ENCODE data around the gene CABP7.

Gene CABP7

GRCh38 chr22:29723766-29724165 is 4.0 kb downstream of the CABP7 start:
- DNase-seq = no peak

- DNase-seq = no peak
Observed at GRCh38 chr22:29724843-29725242, 5.0 kb downstream of the CABP7 start.

GRCh38 chr22:29726106-29726505 is 6.3 kb downstream of the CABP7 start:
- no peak for DNase-seq

GRCh38 chr22:29726512-29727130 is 6.8 kb downstream of the CABP7 start:
- no peak for DNase-seq

GRCh38 chr22:29727131-29727523 is 7.3 kb downstream of the CABP7 start:
- DNase-seq = no peak

GRCh38 chr22:29729161-29729560 is 9.4 kb downstream of the CABP7 start:
- no peak for DNase-seq

GRCh38 chr22:29731058-29731850 is 11.5 kb downstream of the CABP7 start:
- no peak for DNase-seq

GRCh38 chr22:29732883-29733282 is 13.1 kb downstream of the CABP7 start:
- no peak for DNase-seq

GRCh38 chr22:29733362-29734201 is 13.8 kb downstream of the CABP7 start:
- DNase-seq = no peak

- no peak for DNase-seq
Observed at GRCh38 chr22:29734406-29734805, 14.6 kb downstream of the CABP7 start.

- no peak for DNase-seq
Observed at GRCh38 chr22:29734838-29735237, 15.0 kb downstream of the CABP7 start.

GRCh38 chr22:29735416-29735815 is 15.6 kb downstream of the CABP7 start:
- no peak for DNase-seq

GRCh38 chr22:29737251-29738117 is 17.7 kb downstream of the CABP7 start:
- no peak for DNase-seq

- DNase-seq = no peak
Observed at GRCh38 chr22:29738118-29738815, 18.5 kb downstream of the CABP7 start.

GRCh38 chr22:29739346-29739875 is 19.6 kb downstream of the CABP7 start:
- DNase-seq = no peak

GRCh38 chr22:29740216-29740615 is 20.4 kb downstream of the CABP7 start:
- no peak for DNase-seq

- DNase-seq = no peak
Observed at GRCh38 chr22:29741926-29742325, 22.1 kb downstream of the CABP7 start.

GRCh38 chr22:29742326-29742725 is 22.5 kb downstream of the CABP7 start:
- no peak for DNase-seq

GRCh38 chr22:29744902-29745301 is 25.1 kb downstream of the CABP7 start:
- no peak for DNase-seq

GRCh38 chr22:29747832-29748231 is 28.0 kb downstream of the CABP7 start:
- DNase-seq = no peak

GRCh38 chr22:29748248-29748893 is 28.6 kb downstream of the CABP7 start:
- DNase-seq = no peak

All from cortex of kidney (tissue), 1 donor.